Measurements from ENCODE around the gene SETBP1.

SETBP1 gene

GRCh38 chr18:44958455-44958854 lies 277.8 kb downstream of the SETBP1 start:
- FAIRE-seq: no peak
- no peak for DNase-seq (ENCODE audit: low spot score)

GRCh38 chr18:44959013-44959412 lies 278.3 kb downstream of the SETBP1 start:
- FAIRE-seq: no peak
- no peak for DNase-seq (ENCODE audit: low spot score)

- FAIRE-seq (no peak), DNase-seq (ENCODE audit: low spot score) (no peak)
Measured at GRCh38 chr18:44960580-44960979, 279.9 kb downstream of the SETBP1 start.

- no peak for DNase-seq (ENCODE audit: low spot score)
- FAIRE-seq: no peak
Measured at GRCh38 chr18:44961288-44961995, 280.8 kb downstream of the SETBP1 start.

- FAIRE-seq: no peak
Measured at GRCh38 chr18:44967599-44967998, 286.9 kb downstream of the SETBP1 start.

GRCh38 chr18:44968336-44968735 lies 287.6 kb downstream of the SETBP1 start:
- no peak for DNase-seq (ENCODE audit: low spot score)
- FAIRE-seq: no peak

More at GRCh38 chr18:44967599-44967998, 286.9 kb downstream of the SETBP1 start:
- no peak for DNase-seq (ENCODE audit: low spot score)

GRCh38 chr18:44969214-44969795 lies 288.6 kb downstream of the SETBP1 start:
- no peak for FAIRE-seq
- DNase-seq (ENCODE audit: low spot score): no peak

GRCh38 chr18:44973282-44973681 lies 292.6 kb downstream of the SETBP1 start:
- no peak for DNase-seq (ENCODE audit: low spot score)

GRCh38 chr18:44974174-44974573 lies 293.5 kb downstream of the SETBP1 start:
- FAIRE-seq: no peak
- DNase-seq (ENCODE audit: low spot score): no peak

More at GRCh38 chr18:44973282-44973681, 292.6 kb downstream of the SETBP1 start:
- no peak for FAIRE-seq

GRCh38 chr18:44977856-44978255 lies 297.2 kb downstream of the SETBP1 start:
- FAIRE-seq: no peak
- no peak for DNase-seq (ENCODE audit: low spot score)

GRCh38 chr18:44979748-44980147 lies 299.1 kb downstream of the SETBP1 start:
- no peak for DNase-seq (ENCODE audit: low spot score)
- no peak for FAIRE-seq

GRCh38 chr18:44981121-44981520 lies 300.4 kb downstream of the SETBP1 start:
- FAIRE-seq (no peak), DNase-seq (ENCODE audit: low spot score) (no peak)

- no peak for DNase-seq (ENCODE audit: low spot score)
- FAIRE-seq: no peak
Measured at GRCh38 chr18:44986933-44987332, 306.2 kb downstream of the SETBP1 start.

GRCh38 chr18:44987371-44987770 lies 306.7 kb downstream of the SETBP1 start:
- FAIRE-seq (no peak), DNase-seq (ENCODE audit: low spot score) (no peak)

- DNase-seq (ENCODE audit: low spot score): no peak
Measured at GRCh38 chr18:44988821-44989587, 308.3 kb downstream of the SETBP1 start.

GRCh38 chr18:44996261-44996660 lies 315.6 kb downstream of the SETBP1 start:
- no peak for DNase-seq (ENCODE audit: low spot score)
- FAIRE-seq: no peak

More at GRCh38 chr18:44988821-44989587, 308.3 kb downstream of the SETBP1 start:
- no peak for FAIRE-seq

- FAIRE-seq (no peak), DNase-seq (ENCODE audit: low spot score) (no peak)
Measured at GRCh38 chr18:44997174-44997573, 316.5 kb downstream of the SETBP1 start.

- DNase-seq (ENCODE audit: low spot score) (no peak), FAIRE-seq (no peak)
Measured at GRCh38 chr18:44998360-44998759, 317.7 kb downstream of the SETBP1 start.

- FAIRE-seq (no peak), DNase-seq (ENCODE audit: low spot score) (no peak)
Measured at GRCh38 chr18:45004546-45005080, 323.9 kb downstream of the SETBP1 start.

- DNase-seq (ENCODE audit: low spot score) (no peak), FAIRE-seq (no peak)
Measured at GRCh38 chr18:45006934-45007333, 326.2 kb downstream of the SETBP1 start.

GRCh38 chr18:45007531-45007930 lies 326.8 kb downstream of the SETBP1 start:
- FAIRE-seq (no peak), DNase-seq (ENCODE audit: low spot score) (no peak)

All from urothelium cell line (cell line).